Left lung (tissue), 10 donors: ENCODE data around the gene CFAP299. TPM values are rescaled to one million over a fixed set of nuclear protein-coding genes. Genes with fewer than 3 reads are reported as not detected.

Experiments used
- ATAC-seq: fragments of 200-7000 bp; cut with Tn5 transposase; one replicate; pipeline ENCODE4 v1.9.1; 2020; ENCODE audit warnings: moderate library complexity
- DNase-seq, 4 donors: peaks; one replicate each; pipeline ENCODE4 v3.0.0-alpha.2; 2013 to 2020
- H3K27ac ChIP-seq, 2 donors: fragments of 200-600 bp; sonication (generic) in 1 of 2; one replicate each; pipeline versions ENCODE4 v1.5.0 to v1.8.0; 2020 to 2021
- H3K27me3 ChIP-seq, 2 donors: fragments of 200-600 bp; sonication (generic) in 1 of 2; one replicate each; pipeline versions ENCODE4 v1.5.0 to v1.8.0; 2020 to 2021
- H3K36me3 ChIP-seq, 2 donors: fragments of 200-600 bp; sonication (generic) in 1 of 2; one replicate each; pipeline versions ENCODE4 v1.5.0 to v1.8.0; 2020 to 2021
- H3K4me1 ChIP-seq, 2 donors: fragments of 200-600 bp; one replicate each; pipeline ENCODE4 v1.8.0; 2021
- H3K4me3 ChIP-seq, 2 donors: fragments of 200-600 bp; sonication (generic) in 1 of 2; one replicate each; pipeline versions ENCODE4 v1.5.0 to v1.8.0; 2020 to 2021; ENCODE audit warnings: mild to moderate bottlenecking in 1 of 2
- H3K9me3 ChIP-seq, 2 donors: fragments of 200-600 bp; sonication (generic) in 1 of 2; one replicate each; pipeline versions ENCODE4 v1.5.0 to v1.8.0; 2020 to 2021
- intact Hi-C, 2 donors: fragments of 100-400 bp; cut with DNase I; formaldehyde crosslinking; loops; one replicate each; pipeline versions ENCODE4 v1.11.2 to v1.14.2; 2022
- polyA plus RNA-seq, 6 donors: library from polyadenylated mRNA; unstranded; fragments of 120-200 nt; gene quantifications; one replicate each; pipeline ENCODE4 v1.2.1, GENCODE V29; 2013; ENCODE audit not compliant: insufficient read length in 6 of 6
- total RNA-seq, 2 donors: library from RNA; stranded (reverse); fragmentation: NEBNext Ultra II Directional; extraction: Animal tissue kit (Norgen Biotek cat#: 25700); gene quantifications; one replicate each; pipeline ENCODE4 v1.2.1, GENCODE V29; 2021
- TF ChIP-seq, protein P1 (sequence below), 2 donors: fragments of 200-600 bp; sonication (generic) in 1 of 2; IDR thresholded peaks; one replicate each; pipeline versions ENCODE4 v1.5.0 to v1.8.0; 2021; ENCODE audit warnings: antibody characterized with exemption in 2 of 2
- donor health status: DM: no; HTN: yes; CAD: no.
- donor health status: DM: no; HTN: no; CAD: no.

CFAP299 gene
- total and polyA plus RNA-seq, 8 donors = 1.2 to 2.3 (median 1.6) TPM; not detected in 1

DNA sequence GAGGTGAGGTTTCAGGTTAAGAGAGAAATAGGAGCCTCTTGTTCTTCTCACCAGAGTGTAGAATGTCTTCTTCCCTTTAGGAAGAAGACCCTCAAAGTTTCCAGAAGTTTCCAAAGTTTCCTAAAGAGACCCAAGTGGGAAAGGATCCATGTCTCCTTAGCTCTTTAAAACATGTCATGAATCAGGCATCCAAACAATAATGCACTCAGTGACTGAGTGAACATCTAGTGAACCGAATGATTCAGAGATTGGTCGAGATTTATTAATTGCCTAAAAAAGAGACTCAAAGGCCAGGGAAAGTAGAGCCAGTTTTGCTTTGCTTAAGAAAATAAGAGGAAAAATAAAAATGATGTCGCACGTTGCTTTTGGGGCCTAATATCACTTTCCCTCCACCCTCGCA, 39.7 kb upstream of the CFAP299 start:
- Histone ChIP-seq H3K36me3 (no peaks in the 10 kb centered on the region), H3K4me3 (no peak overlapping the region), H3K9me3 (no peaks in the 10 kb centered on the region), H3K27ac (no peak overlapping the region), H3K4me1 (no peaks in the 10 kb centered on the region), H3K27me3 (no peaks in the 10 kb centered on the region)
- no peak for DNase-seq
- TF ChIP-seq, protein P1, sequence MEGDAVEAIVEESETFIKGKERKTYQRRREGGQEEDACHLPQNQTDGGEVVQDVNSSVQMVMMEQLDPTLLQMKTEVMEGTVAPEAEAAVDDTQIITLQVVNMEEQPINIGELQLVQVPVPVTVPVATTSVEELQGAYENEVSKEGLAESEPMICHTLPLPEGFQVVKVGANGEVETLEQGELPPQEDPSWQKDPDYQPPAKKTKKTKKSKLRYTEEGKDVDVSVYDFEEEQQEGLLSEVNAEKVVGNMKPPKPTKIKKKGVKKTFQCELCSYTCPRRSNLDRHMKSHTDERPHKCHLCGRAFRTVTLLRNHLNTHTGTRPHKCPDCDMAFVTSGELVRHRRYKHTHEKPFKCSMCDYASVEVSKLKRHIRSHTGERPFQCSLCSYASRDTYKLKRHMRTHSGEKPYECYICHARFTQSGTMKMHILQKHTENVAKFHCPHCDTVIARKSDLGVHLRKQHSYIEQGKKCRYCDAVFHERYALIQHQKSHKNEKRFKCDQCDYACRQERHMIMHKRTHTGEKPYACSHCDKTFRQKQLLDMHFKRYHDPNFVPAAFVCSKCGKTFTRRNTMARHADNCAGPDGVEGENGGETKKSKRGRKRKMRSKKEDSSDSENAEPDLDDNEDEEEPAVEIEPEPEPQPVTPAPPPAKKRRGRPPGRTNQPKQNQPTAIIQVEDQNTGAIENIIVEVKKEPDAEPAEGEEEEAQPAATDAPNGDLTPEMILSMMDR (IDR thresholded peaks at IDR 0.05) = no peak
- intact Hi-C loops = no loop called here
- ATAC-seq = no peak

DNA sequence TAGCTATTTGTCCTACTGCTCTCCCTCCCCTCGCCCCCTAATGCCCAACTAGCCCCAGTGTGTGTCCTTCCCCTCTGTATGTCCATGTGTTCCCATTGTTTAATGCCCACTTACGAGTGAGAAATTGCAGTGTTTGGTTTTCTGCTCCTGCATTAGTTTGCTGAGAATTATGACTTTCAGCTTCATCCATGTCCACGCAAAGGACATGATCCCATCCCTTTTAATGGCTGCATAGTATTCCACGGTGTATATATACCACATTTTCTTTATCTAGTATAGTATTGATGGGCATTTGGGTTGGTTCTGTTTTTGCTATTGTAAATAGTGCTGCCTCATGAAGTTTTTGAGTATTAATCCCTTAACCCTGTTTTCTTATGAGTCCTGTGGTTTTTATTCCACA, 33.6 kb upstream of the CFAP299 start:
- intact Hi-C loops = no loop called here
- H3K4me3 ChIP-seq = no peak overlapping the region
- TF ChIP-seq, protein P1 (IDR thresholded peaks at IDR 0.05) = no peak
- H3K27me3 ChIP-seq = no peaks in the 10 kb centered on the region
- H3K27ac ChIP-seq = no peak overlapping the region
- DNase-seq = no peak
- no peaks in the 10 kb centered on the region for H3K4me1 ChIP-seq
- no peak for ATAC-seq
- no peaks in the 10 kb centered on the region for H3K9me3 ChIP-seq
- H3K36me3 ChIP-seq = no peaks in the 10 kb centered on the region

DNA sequence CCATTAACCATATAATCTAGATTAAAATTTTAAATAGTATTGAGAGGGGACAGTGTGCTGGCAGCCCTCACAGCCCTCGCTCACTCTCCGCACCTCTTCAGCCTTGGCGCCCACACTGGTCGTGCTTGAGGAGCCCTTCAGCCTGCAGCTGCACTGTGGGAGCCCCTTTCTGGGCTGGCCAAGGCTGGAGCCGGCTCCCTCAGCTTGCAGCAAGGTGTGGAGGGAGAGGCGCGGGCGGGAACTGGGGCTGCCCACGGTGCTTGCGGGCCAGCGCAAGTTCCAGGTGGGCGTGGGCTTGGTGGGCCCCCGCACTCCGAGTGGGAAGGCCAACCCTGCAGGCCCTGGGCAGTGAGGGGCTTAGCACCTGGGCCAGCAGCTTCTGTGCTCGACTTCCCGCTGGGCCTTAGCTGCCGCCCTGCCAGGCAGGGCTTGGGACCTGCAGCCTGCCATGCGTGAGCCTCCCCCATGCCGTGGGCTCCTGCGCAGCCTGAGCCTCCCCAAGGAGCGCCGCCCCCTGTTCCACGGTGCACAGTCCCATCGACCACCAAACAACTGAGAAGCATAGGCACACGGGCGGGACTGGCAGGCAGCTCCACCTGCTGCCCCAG, 32.8 kb upstream of the CFAP299 start:
- Histone ChIP-seq H3K36me3 (no peaks in the 10 kb centered on the region), H3K27ac (no peak overlapping the region), H3K4me1 (peaks cover 0 to 3% of the 10 kb centered on the region in 2 donors), H3K4me3 (no peak overlapping the region), H3K9me3 (no peaks in the 10 kb centered on the region), H3K27me3 (peaks cover 0 to 1% of the 10 kb centered on the region in 2 donors)
- DNase-seq (peak in 1 of 4 donors; percentile 56), ATAC-seq (no peak)
- intact Hi-C loops = no loop called here
- TF ChIP-seq, protein P1 (IDR thresholded peaks at IDR 0.05) = no peak

DNA sequence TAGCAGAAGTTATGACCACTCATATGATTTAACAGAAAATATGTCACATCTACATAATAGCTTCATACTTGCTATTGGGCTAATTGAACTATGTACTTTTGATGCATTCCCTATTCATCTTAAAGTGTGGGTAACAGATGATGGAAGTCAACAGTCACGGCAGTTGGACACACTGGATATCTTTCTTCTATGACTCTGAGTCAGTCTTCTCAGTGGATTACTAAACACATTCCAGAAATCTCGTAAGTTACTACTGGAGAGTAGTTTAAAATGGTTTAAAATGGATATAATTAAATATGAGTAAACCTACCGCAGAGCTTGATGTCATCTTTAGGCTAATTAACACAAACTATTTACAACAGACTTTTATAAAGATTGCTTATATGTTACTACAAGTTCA, 30.1 kb upstream of the CFAP299 start:
- intact Hi-C loops = no loop called here
- no peak overlapping the region for H3K27ac ChIP-seq
- H3K36me3 ChIP-seq = no peaks in the 10 kb centered on the region
- ATAC-seq (no peak), DNase-seq (no peak)
- H3K9me3 ChIP-seq = no peaks in the 10 kb centered on the region
- TF ChIP-seq, protein P1 (IDR thresholded peaks at IDR 0.05) = no peak
- H3K4me1 ChIP-seq = peaks cover 0 to 3% of the 10 kb centered on the region in 2 donors
- no peak overlapping the region for H3K4me3 ChIP-seq
- peaks cover 0 to 10% of the 10 kb centered on the region in 2 donors for H3K27me3 ChIP-seq

DNA sequence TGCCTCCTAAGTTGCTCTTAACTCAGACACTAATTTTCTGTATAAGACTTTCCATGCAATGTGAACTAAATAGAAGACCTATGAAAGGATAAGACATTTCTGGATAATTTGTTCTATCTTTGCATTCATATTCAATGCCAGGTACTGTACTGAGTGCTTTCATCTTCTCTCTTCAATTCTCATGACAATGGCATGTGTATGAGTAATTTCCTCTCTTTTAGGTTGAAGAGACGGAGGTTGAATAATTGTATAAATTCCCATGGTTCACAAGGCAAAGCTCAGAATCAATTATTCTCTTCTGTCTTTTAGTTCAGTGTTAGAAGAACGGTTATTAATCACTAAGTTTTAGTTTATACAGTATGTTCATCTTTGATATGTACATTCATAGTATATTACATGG, 29.3 kb upstream of the CFAP299 start:
- peaks cover 0 to 10% of the 10 kb centered on the region in 2 donors for H3K27me3 ChIP-seq
- intact Hi-C loops = no loop called here
- no peak for DNase-seq
- no peaks in the 10 kb centered on the region for H3K36me3 ChIP-seq
- H3K27ac ChIP-seq = no peak overlapping the region
- H3K4me3 ChIP-seq = no peak overlapping the region
- peaks cover 0 to 3% of the 10 kb centered on the region in 2 donors for H3K4me1 ChIP-seq
- no peaks in the 10 kb centered on the region for H3K9me3 ChIP-seq
- no peak for ATAC-seq
- TF ChIP-seq, protein P1 (IDR thresholded peaks at IDR 0.05) = no peak
